ENCODE results near the gene JAG2.

The JAG2 gene

GRCh38 chr14:105182296-105183020, 13.9 kb upstream of the JAG2 start:
- no peak for DNase-seq (ENCODE audit: low read depth in 2 of 2)

DNA sequence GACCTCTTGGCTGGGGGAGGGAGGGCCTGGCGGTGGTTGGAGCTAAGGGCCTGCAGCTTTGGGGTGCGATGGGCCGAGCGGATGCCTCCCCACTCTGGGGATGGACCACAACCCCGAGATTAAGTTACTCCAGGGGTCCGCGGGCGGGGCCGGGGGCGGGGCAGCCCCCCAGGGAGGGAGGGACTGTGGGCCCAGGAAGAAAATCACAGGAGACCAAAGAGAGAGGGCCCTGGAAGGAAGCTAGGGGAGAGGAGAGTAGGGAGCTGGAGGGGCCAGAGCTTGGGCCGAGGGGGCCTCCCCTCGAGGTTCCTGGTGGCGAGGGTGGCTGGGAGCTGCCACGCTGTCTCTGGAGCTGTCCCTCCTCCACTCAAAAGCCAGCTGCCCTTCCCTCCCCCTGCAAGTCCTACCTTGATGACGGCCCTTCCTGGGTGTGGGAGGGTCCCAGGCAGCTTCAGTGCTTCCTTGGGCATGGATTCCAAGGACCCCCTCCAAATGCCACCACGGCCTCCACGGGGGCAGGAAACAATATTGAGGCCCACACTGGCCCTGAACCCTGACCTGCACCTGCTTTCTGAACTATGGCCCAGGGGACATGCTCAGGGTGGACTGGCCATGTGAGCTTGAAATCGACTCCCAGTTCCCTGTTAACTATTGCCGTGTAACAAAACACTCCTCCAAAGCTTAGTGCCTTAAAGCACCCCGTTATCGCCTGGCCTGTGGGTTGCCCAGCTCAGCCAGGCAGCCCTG, 13.1 kb upstream of the JAG2 start:
- DNase-seq (ENCODE audit: low read depth in 2 of 2): no peak

- DNase-seq (ENCODE audit: low read depth in 2 of 2): no peak
Observed at GRCh38 chr14:105180592-105181548, 12.3 kb upstream of the JAG2 start, which contains the start of gene NUDT14. Gene NUDT14 (minus strand): TSS chr14:105181312. CDS start chr14:105181209, 103 bp downstream.

- no peak for DNase-seq (ENCODE audit: low read depth in 2 of 2)
Observed at GRCh38 chr14:105179191-105179590, 10.6 kb upstream of the JAG2 start.

DNA sequence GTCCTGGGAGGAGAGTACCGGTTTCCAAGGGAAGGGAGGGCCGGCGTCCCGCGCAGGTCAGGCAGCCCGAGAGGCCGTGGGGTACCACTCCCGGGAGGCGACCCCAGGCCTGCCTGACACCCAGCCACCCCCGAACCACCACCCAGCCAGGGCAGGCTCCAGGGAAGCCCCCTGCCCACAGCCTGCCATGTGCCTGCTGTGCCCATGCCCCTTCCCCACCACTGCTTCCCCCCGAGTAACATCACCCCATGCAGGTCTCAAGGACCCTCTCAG, 10.2 kb upstream of the JAG2 start:
- DNase-seq (ENCODE audit: low read depth in 2 of 2): no peak

DNA sequence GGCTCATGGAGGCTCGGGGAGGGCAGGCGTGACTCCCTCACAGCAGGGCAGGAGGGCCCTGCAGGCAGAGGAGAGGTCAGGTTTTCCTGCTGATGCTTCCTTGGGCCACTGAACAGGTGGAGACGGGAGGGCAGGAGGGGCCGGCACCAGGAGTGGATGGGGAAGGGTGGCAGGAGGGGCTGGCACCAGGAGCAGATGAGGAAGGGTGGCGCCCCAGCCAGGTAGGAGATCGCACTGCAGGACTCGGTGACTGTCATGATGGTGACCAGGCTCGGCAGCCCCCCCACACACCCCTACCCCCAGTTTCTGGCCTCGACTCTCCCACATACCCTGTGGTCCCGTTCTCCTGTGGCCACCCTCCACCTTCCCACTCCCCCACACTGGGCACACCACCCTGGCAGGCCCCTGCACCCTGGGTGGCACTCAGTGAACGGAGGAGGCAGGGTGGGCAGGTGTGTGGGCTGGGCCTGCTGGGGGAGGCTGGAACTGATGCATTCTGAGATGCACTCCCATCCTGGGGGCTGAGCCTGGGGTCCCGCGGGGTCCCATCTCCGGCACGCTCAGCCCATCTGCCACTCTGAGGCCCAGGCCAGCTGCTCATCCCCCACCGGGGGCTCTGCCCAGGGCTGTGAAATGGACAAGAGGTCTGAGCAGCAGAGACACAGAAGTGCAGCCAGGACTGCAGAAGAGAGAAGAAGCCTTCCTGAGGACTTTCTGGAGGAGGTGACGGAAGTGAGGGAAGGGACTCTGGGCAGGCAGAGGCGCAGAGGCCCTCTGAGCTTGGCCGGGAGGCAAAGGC, 9.7 kb upstream of the JAG2 start:
- DNase-seq (ENCODE audit: low read depth in 2 of 2): no peak

- DNase-seq (ENCODE audit: low read depth in 2 of 2): no peak
Observed at GRCh38 chr14:105177082-105177481, 8.5 kb upstream of the JAG2 start.

DNA sequence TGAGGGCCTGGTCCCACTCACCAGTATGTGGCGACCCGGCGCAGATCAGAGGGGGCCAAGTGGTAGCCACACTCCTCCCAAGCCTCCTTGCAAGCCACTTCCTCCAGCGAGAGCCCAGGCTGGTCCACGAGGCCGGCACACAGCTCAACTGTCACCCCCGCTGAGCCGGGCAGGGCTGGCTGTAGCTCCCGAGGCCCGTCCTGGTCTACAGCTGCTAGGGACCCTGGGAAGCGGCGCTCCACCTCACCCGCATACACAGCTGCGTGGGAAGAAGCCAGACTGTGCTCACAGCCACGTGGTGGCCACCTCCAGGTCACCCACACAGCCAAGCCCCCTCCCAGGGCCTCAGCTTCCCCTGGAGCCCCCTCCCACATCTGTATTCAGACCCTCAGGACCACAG, 7.9 kb upstream of the JAG2 start:
- no peak for DNase-seq (ENCODE audit: low read depth in 2 of 2)

DNA sequence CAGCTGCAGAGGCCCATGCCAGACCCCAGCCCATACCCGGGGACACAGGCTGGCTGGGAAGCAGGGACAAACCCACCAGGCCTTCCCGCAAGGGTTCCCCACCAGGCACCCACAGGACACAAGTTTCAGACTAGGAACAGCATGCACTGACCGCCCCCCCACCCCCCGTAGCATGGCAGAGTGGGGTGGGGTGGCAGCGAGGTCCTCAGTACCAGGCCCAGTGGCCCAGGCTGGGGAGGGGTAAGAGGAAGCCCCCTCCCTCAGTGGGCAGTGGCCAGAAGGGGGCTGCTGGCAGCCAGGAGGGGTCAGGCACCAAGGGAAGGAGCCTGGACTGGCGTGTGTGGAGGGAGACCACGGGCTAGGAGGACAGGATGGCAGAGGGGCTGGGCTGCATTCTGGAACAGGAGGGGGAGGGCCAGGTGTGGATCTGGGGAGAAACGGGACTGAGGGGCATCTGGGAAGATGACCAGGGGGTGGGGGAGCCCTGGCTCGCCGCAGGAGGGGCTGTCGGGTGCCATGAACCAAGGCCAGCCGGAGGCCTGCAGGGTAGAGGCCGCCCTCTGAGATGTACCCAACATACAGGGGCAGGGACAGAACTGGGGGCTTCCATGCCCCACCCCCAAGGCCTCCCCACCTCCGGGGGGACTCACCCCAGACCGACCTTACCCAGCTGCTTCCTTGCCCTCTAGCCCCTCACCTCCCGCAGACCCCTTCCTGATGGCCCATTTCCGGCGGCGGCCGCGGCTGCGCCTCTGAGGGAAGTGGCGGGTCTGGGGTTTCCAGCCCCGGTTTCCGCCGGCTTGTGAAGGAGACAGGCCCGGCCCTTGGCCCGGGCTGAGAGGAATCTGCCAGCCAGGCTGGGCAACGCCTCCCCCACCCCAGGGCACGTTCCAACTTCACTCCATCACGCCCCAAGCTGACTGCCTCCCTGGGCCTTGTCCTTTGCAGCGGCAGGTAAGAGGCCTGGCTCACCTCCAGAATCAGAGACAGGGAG, 5.6 kb upstream of the JAG2 start:
- no peak for DNase-seq (ENCODE audit: low read depth in 2 of 2)

DNA sequence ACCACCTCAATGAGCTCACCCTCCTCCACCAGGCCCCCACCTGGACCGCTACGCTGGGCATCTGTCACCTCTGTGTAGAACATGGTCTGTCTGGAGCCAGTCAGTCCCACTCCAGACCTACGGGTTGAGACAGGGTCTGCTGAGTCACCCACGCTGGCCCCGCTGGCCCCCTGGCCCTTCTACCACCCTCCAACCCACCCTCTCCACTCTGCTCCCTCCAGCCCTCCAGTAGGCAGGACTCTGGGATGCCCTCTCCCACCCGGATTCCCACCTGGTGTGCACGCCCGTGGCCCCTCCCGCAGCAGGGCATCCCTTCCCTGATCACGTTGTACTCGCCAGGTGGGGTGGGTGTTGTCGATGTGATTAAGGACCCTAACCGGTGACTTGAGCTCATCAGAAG, 4.6 kb upstream of the JAG2 start:
- no peak for DNase-seq (ENCODE audit: low read depth in 2 of 2)

DNA sequence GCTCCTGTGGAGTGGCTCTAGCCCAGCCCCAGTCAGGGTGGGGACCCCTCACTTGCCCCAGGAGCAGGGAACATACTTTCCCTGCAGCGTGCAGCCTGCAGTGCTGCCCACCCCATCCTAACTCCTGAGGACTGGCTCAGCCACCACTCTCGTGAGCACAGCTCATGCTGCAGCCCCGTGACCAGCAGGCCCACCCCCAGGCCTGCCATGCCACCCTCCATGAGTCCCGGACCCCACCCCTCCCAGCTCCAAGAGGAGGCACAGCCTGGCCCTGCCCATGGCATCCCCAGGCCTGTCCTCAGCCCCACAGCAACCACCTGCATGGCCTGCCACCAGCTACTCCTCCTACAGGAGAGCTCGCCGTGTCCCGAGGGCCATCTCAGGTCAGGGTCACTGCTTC, 3.9 kb upstream of the JAG2 start:
- no peak for DNase-seq (ENCODE audit: low read depth in 2 of 2)

- no peak for DNase-seq (ENCODE audit: low read depth in 2 of 2)
Observed at GRCh38 chr14:105171004-105171673, 2.6 kb upstream of the JAG2 start.

- no peak for DNase-seq (ENCODE audit: low read depth in 2 of 2)
Observed at GRCh38 chr14:105169776-105170655, 1.4 kb upstream of the JAG2 start.

- DNase-seq (ENCODE audit: low read depth in 2 of 2): no peak
Observed at GRCh38 chr14:105168979-105169507, 467 bp upstream of the JAG2 start.

DNA sequence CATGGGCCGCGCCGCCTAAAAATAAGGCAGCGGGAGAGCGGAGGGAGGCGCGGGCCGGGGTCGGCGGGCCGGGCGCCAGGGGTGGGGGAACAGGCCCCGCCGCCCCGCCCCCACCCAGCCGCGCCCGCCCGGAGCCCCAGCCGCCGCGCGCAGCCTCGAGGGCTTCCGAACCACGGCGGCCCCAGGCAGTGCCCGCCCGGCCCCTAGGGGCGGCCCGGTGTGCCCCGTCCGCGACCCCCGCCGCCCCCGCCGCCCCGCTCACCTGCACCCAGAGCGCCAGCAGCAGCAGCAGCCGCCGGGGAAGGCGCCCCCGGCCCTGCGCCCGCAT, 519 bp downstream of the JAG2 start:
- DNase-seq (ENCODE audit: low read depth in 2 of 2): no peak

GRCh38 chr14:105167303-105168092, 1.1 kb downstream of the JAG2 start:
- no peak for DNase-seq (ENCODE audit: low read depth in 2 of 2)

GRCh38 chr14:105166571-105167302, 1.8 kb downstream of the JAG2 start:
- DNase-seq (ENCODE audit: low read depth in 2 of 2): no peak

Data from fibroblast of skin of left quadriceps (primary cell).